Testis (tissue), 3 donors: ENCODE measurements around the gene EML4. TPM values are rescaled to one million over a fixed set of nuclear protein-coding genes. Genes with fewer than 3 reads are reported as not detected.

Source experiments
- DNase-seq: peaks from one replicate; pipeline ENCODE4 v3.0.0-alpha.2; 2019
- H3K27ac ChIP-seq, 2 donors: fragments of 200-600 bp; sonication (generic); one replicate each; pipeline ENCODE4 v1.5.1; 2019
- H3K27me3 ChIP-seq: fragments of 200-600 bp; sonication (generic); one replicate; pipeline ENCODE4 v1.5.1; 2019
- H3K36me3 ChIP-seq: fragments of 200-600 bp; sonication (generic); one replicate; pipeline ENCODE4 v1.5.1; 2017; ENCODE audit warnings: low read depth; ENCODE audit errors: missing control alignments
- H3K4me1 ChIP-seq: fragments of 200-600 bp; sonication (generic); one replicate; pipeline ENCODE4 v1.5.1; 2019
- H3K4me3 ChIP-seq, 2 donors: fragments of 200-600 bp; sonication (generic); one replicate each; pipeline ENCODE4 v1.5.1; 2017 to 2019
- H3K9me3 ChIP-seq: fragments of 200-600 bp; sonication (generic); one replicate; pipeline ENCODE4 v1.5.1; 2017
- CTCF ChIP-seq, 3 experiments: fragments of 450-650 bp in 2 of 3; fragments of 200-600 bp in 1 of 3; sonication (generic) in 1 of 3; IDR thresholded peaks; one replicate each; pipeline ENCODE4 v1.5.1; 2016 to 2019; ENCODE audit warnings: antibody characterized with exemption in 3 of 3, mild to moderate bottlenecking in 2 of 3, moderate library complexity in 1 of 3
- POLR2A ChIP-seq: fragments of 450-650 bp; IDR thresholded peaks from one replicate; pipeline ENCODE4 v1.6.1; 2017; ENCODE audit warnings: antibody characterized with exemption, mild to moderate bottlenecking, moderate library complexity
- WGBS, 2 donors: methylation state at CpG; one replicate each; pipeline ENCODE4 v1.1.5; 2018; 5-methylcytosine and 5-hydroxymethylcytosine counted together
- intact Hi-C: fragments of 100-400 bp; cut with DNase I; formaldehyde crosslinking; loops from one replicate; pipeline ENCODE4 v1.15.1; 2023; ENCODE audit warnings: low total_unique reads
- polyA plus RNA-seq: library from polyadenylated mRNA; stranded (reverse); fragments of 350-450 nt; fragmentation: Illumina TruSeq; extraction: RNeasy Lipid Tissue Mini Kit (QIAGEN cat#74804); gene quantifications from one replicate; pipeline ENCODE4 v1.2.3, GENCODE V29; 2014; ENCODE audit warnings: low read depth, low replicate concordance; ENCODE audit not compliant: insufficient read depth
- total RNA-seq, 2 donors: library from RNA; depleted of rRNA; stranded (reverse); fragments of >200 nt; gene quantifications; one replicate each; pipeline ENCODE4 v1.2.3, GENCODE V29; 2016

The EML4 gene
- total and polyA plus RNA-seq, 3 donors from 2014 or later, result 49.0 to 71.0 (median 67.1) TPM

- no peaks in the 10 kb centered on the region for H3K36me3 ChIP-seq
- H3K4me3 ChIP-seq, result no peak overlapping the region
- 84 to 96% methylated on average over 1 of the region's 1 CpG for WGBS, 2 donors
- H3K4me1 ChIP-seq, result no peaks in the 10 kb centered on the region
- TF ChIP-seq POLR2A (no peak), CTCF (IDR thresholded peaks at IDR 0.05) (no peak)
- no peak for DNase-seq
- no peaks in the 10 kb centered on the region for H3K27me3 ChIP-seq
- H3K27ac ChIP-seq, result no peak overlapping the region
- no peaks in the 10 kb centered on the region for H3K9me3 ChIP-seq
- intact Hi-C loops, result no loop called here
Measured at GRCh38 chr2:42228101-42228500, 58.9 kb downstream of the EML4 start.

DNA sequence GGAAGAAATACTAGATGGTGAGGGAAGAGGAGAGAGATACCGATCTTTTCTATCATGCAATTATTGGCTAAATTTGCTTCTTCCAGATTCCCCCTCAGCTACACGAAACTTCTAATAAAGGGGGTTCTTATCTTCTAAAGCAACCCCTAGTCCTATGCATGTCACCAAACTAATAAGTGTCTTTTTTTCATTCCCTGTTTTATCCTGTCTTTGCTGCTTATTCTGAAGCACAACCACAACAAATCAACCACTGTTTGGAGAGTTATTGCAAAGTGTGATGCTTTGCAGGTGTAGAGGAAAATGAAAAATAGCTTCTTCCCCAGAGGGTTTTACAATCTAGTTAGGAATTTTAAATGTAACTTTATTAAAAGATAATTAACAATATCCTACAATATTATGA is 60.8 kb downstream of the EML4 start:
- H3K9me3 ChIP-seq, result no peaks in the 10 kb centered on the region
- DNase-seq, result no peak
- H3K27me3 ChIP-seq, result no peaks in the 10 kb centered on the region
- no peak overlapping the region for H3K27ac ChIP-seq
- peaks cover 11% of the 10 kb centered on the region for H3K4me1 ChIP-seq
- intact Hi-C loops, result no loop called here
- no peaks in the 10 kb centered on the region for H3K36me3 ChIP-seq
- H3K4me3 ChIP-seq, result no peak overlapping the region
- WGBS, 2 donors, result 85 to 93% methylated on average over 2 of the region's 2 CpGs
- TF ChIP-seq CTCF (IDR thresholded peaks at IDR 0.05), result no peak
- no peak for TF ChIP-seq POLR2A

- H3K36me3 ChIP-seq, result no peaks in the 10 kb centered on the region
- 69 to 82% methylated on average over 3 of the region's 3 CpGs for WGBS, 2 donors
- no peak for DNase-seq
- intact Hi-C loops, result no loop called here
- H3K9me3 ChIP-seq, result no peaks in the 10 kb centered on the region
- no peaks in the 10 kb centered on the region for H3K27me3 ChIP-seq
- H3K27ac ChIP-seq, result no peak overlapping the region
- H3K4me3 ChIP-seq, result no peak overlapping the region
- TF ChIP-seq CTCF (IDR thresholded peaks at IDR 0.05), result no peak
- TF ChIP-seq POLR2A, result no peak
- H3K4me1 ChIP-seq, result peaks cover 11% of the 10 kb centered on the region
Measured at GRCh38 chr2:42230891-42231290, 61.7 kb downstream of the EML4 start.

DNA sequence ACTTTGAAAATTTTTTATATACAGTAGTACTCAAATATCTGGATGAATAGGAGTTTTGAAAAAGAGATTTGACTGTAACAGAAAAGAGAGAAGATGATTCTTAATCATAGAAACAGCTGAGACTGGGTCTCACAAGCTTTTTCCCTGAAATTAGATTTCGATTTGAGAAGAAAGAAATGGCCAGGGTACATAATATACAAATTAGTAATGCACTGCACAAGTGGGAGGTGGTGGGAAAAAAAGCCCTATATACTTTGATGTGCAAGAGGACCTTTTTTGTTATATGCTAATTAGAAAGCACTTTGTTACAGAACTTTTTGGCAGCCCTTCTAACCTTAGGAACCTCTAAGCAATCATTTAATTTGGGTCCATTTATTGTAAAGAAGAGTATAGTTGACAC is 62.9 kb downstream of the EML4 start:
- no peaks in the 10 kb centered on the region for H3K36me3 ChIP-seq
- TF ChIP-seq CTCF (IDR thresholded peaks at IDR 0.05) (no peak), POLR2A (no peak)
- H3K4me3 ChIP-seq, result no peak overlapping the region
- H3K9me3 ChIP-seq, result no peaks in the 10 kb centered on the region
- H3K27ac ChIP-seq, result no peak overlapping the region
- intact Hi-C loops, result no loop called here
- H3K27me3 ChIP-seq, result no peaks in the 10 kb centered on the region
- H3K4me1 ChIP-seq, result peaks cover 11% of the 10 kb centered on the region
- WGBS, 2 donors, result 87 to 91% methylated on average over 1 of the region's 1 CpG
- DNase-seq, result no peak

DNA sequence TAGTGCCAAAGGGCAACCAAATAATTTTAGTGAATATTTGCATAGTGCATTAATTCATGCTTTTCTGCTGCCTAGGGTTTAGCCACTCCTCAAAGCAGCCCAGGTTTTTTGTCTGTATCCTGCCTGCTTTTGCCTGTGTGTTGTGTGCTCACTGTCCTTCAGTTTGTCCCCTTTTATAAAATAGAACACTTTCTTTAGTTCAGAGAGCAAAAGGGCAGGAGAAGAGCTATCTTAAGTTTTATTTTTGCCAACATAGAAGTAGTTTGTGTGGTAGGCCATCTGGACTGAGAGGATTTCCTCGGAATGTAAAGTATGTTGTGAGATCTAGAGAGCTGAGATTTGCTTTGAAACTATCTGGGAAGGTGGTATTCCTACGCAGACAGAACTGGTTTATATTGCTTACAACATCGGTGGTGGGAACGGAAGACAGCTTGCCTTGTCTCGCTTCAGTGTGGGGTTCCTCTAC is 64.9 kb downstream of the EML4 start:
- no peaks in the 10 kb centered on the region for H3K9me3 ChIP-seq
- H3K27ac ChIP-seq, result no peak overlapping the region
- H3K36me3 ChIP-seq, result no peaks in the 10 kb centered on the region
- intact Hi-C loops, result no loop called here
- 56 to 60% methylated on average over 5 of the region's 5 CpGs for WGBS, 2 donors
- no peaks in the 10 kb centered on the region for H3K27me3 ChIP-seq
- DNase-seq, result no peak
- TF ChIP-seq CTCF (IDR thresholded peaks at IDR 0.05), result no peak
- TF ChIP-seq POLR2A, result no peak
- no peak overlapping the region for H3K4me3 ChIP-seq
- H3K4me1 ChIP-seq, result peaks cover 11% of the 10 kb centered on the region
